Endothelial cell of umbilical vein (primary cell): ENCODE measurements around the gene NBEA.

ENCODE experiments used
- CTCF ChIP-seq, 2 donors: IDR thresholded peaks; 1 replicate in 1 of 2; 2 replicates in 1 of 2; pipeline ENCODE4 v1.5.1; 2011; ENCODE audit warnings: low read length in 2 of 2, mild to moderate bottlenecking in 2 of 2, moderate library complexity in 2 of 2, control low read depth in 1 of 2, inconsistent platforms in 1 of 2, low read depth in 1 of 2; ENCODE audit not compliant: insufficient read depth in 1 of 2; ENCODE audit errors: extremely low read depth in 1 of 2
- MAX ChIP-seq: IDR thresholded peaks from 2 replicates; pipeline ENCODE4 v1.6.1; 2011; ENCODE audit not compliant: insufficient read depth, insufficient read length
- POLR2A ChIP-seq: IDR thresholded peaks from 2 replicates; pipeline ENCODE4 v1.6.1; 2012; ENCODE audit warnings: low read depth, mild to moderate bottlenecking, control low read depth, low read length
- POLR2AphosphoS5 ChIP-seq: IDR thresholded peaks from 2 replicates; pipeline ENCODE4 v1.6.1; 2012; ENCODE audit warnings: low read depth, mild to moderate bottlenecking, control low read depth, low read length, moderate library complexity; ENCODE audit not compliant: insufficient read depth

- TF ChIP-seq CTCF (IDR thresholded peaks at IDR 0.05; ENCODE audit: extremely low read depth in 1 of 2, insufficient read depth in 1 of 2, low read depth in 1 of 2, low read length in 2 of 2), result no peak
- no peak for TF ChIP-seq POLR2A
- TF ChIP-seq MAX, result no peak
- no peak for TF ChIP-seq POLR2AphosphoS5
These were observed 189.4 kb downstream of the NBEA start for GRCh38 chr13:35131471-35131870.
